22Rv1 (cell line): ENCODE measurements around the gene TRIP6.

Experiments
- CTCF ChIP-seq: fragments of 450-650 bp; IDR thresholded peaks from 2 replicates; pipeline ENCODE4 v1.5.1; 2017; ENCODE audit warnings: mild to moderate bottlenecking
- ZFX ChIP-seq: fragments of 450-650 bp; IDR thresholded peaks from 2 replicates; pipeline ENCODE4 v1.6.1; 2017; ENCODE audit warnings: antibody characterized with exemption, borderline replicate concordance

- no peak for TF ChIP-seq CTCF
- no peak for TF ChIP-seq ZFX
Measured at GRCh38 chr7:100818825-100819224, 48.4 kb upstream of the TRIP6 start.
